SIG-M5 (cell line): ENCODE measurements around the gene CTBS.
A peak's percentile ranks its signal among the peaks of the same experiment; 100 is the strongest.

Source experiments
- DNase-seq: peaks from one replicate; lab custom pipeline; 2025; lab: John Stamatoyannopoulos, UW

The CTBS gene

GRCh38 chr1:84506002-84506728 lies 68.1 kb downstream of the CTBS start, which contains the start of the genes GNG5 and SPATA1:
TSS of gene GNG5 (minus strand) at chr1:84506581. CDS start at chr1:84506091, 490 bp downstream.
TSS of gene SPATA1 (plus strand) at chr1:84506386. CDS start at chr1:84516360, 9,974 bp downstream.
- peak; percentile 69 for DNase-seq

- no peak for DNase-seq
Measured at GRCh38 chr1:84505493-84506001, 68.7 kb downstream of the CTBS start.

- no peak for DNase-seq
Measured at GRCh38 chr1:84504580-84505492, 69.4 kb downstream of the CTBS start.

- no peak for DNase-seq
Measured at GRCh38 chr1:84502927-84503326, 71.3 kb downstream of the CTBS start.
